Aorta (tissue), 5 donors: ENCODE data around the gene CCDC92B. TPM values are rescaled to one million over a fixed set of nuclear protein-coding genes. Genes with fewer than 3 reads are reported as not detected.

ENCODE experiments used
- ATAC-seq: fragments of 200-7000 bp; cut with Tn5 transposase; one replicate; pipeline ENCODE4 v1.9.1; 2022; ENCODE audit warnings: moderate library complexity; ENCODE audit not compliant: low FRiP score
- DNase-seq, 2 donors: peaks; one replicate each; pipeline ENCODE4 v3.0.0-alpha.2; 2020
- H3K27ac ChIP-seq, 2 donors: one replicate each; pipeline ENCODE4 v1.5.1; 2013; ENCODE audit warnings: low read length in 2 of 2, mild to moderate bottlenecking in 2 of 2, moderate library complexity in 2 of 2, control low read depth in 1 of 2, inconsistent platforms in 1 of 2, low read depth in 1 of 2
- H3K27me3 ChIP-seq, 2 donors: one replicate each; pipeline ENCODE4 v1.6.1; 2013; ENCODE audit warnings: control low read depth in 1 of 2, low read length in 1 of 2, mild to moderate bottlenecking in 1 of 2, moderate library complexity in 1 of 2; ENCODE audit not compliant: insufficient read depth in 2 of 2, control insufficient read depth in 1 of 2
- H3K36me3 ChIP-seq, 2 donors: one replicate each; pipeline ENCODE4 v1.6.1; 2013; ENCODE audit warnings: control low read depth in 1 of 2, low read length in 1 of 2, mild to moderate bottlenecking in 1 of 2; ENCODE audit not compliant: insufficient read depth in 2 of 2, control insufficient read depth in 1 of 2
- H3K4me1 ChIP-seq, 2 donors: one replicate each; pipeline ENCODE4 v1.6.1; 2013; ENCODE audit warnings: low read length in 2 of 2, control low read depth in 1 of 2, mild to moderate bottlenecking in 1 of 2, moderate library complexity in 1 of 2; ENCODE audit not compliant: insufficient read depth in 2 of 2, control insufficient read depth in 1 of 2
- H3K4me3 ChIP-seq, 2 donors: one replicate each; pipeline ENCODE4 v1.5.1; 2013; ENCODE audit warnings: low read length in 2 of 2, control low read depth in 1 of 2, mild to moderate bottlenecking in 1 of 2
- H3K9me3 ChIP-seq: one replicate; pipeline ENCODE4 v1.6.1; 2013; ENCODE audit warnings: mild to moderate bottlenecking, low read length; ENCODE audit not compliant: control insufficient read depth
- WGBS, 2 donors: extraction: QIAGEN DNeasy Blood & Tissue Kit; methylation state at CpG; one replicate each; pipeline ENCODE4 v1.1.7; 2013; 5-methylcytosine and 5-hydroxymethylcytosine counted together
- intact Hi-C, 2 donors: fragments of 100-400 bp; cut with DNase I; formaldehyde crosslinking; loops; one replicate each; pipeline versions ENCODE4 v1.14.2 to v1.15.0; 2022
- polyA plus RNA-seq, 2 donors: library from polyadenylated mRNA; stranded (reverse); fragments of 200-250 nt; gene quantifications; one replicate each; pipeline ENCODE4 v1.2.3, GENCODE V29; 2013
- total RNA-seq, 2 donors: library from RNA; stranded (reverse); fragmentation: NEBNext Ultra II Directional; extraction: Animal tissue kit (Norgen Biotek cat#: 25700); gene quantifications; one replicate each; pipeline ENCODE4 v1.2.1, GENCODE V29; 2021
- donor health status: healthy with polysubstance abuse.
- donor health status: Bipolar disorder and iron deficiency.
- donor health status: DM: no; HTN: no; CAD: no.
- donor health status: DM: no; HTN: no; CAD: no.
- donor health status: DM: yes; HTN: yes; CAD: no.

Gene CCDC92B
- total and polyA plus RNA-seq, 4 donors: 0.18 TPM; not detected in 3

- ATAC-seq (no peak), DNase-seq (no peak)
- Histone ChIP-seq H3K27me3 (no peaks in the 10 kb centered on the region), H3K27ac (no peak overlapping the region), H3K36me3 (no peaks in the 10 kb centered on the region), H3K4me3 (no peak overlapping the region), H3K9me3 (no peaks in the 10 kb centered on the region), H3K4me1 (no peaks in the 10 kb centered on the region)
- 77 to 78% methylated on average over 13 of the region's 13 CpGs for WGBS, 2 donors
- intact Hi-C loops: no loop called here
Observed at GRCh38 chr17:2718150-2718938, 31.1 kb downstream of the CCDC92B start.

- Histone ChIP-seq H3K4me3 (no peak overlapping the region), H3K27ac (no peak overlapping the region), H3K4me1 (no peaks in the 10 kb centered on the region), H3K27me3 (no peaks in the 10 kb centered on the region), H3K36me3 (no peaks in the 10 kb centered on the region), H3K9me3 (no peaks in the 10 kb centered on the region)
- 79 to 85% methylated on average over 5 of the region's 5 CpGs for WGBS, 2 donors
- DNase-seq (no peak), ATAC-seq (no peak)
- intact Hi-C loops: no loop called here
Observed at GRCh38 chr17:2716649-2717048, 32.8 kb downstream of the CCDC92B start.

- ATAC-seq (no peak), DNase-seq (no peak)
- H3K36me3 ChIP-seq: no peaks in the 10 kb centered on the region
- 87 to 88% methylated on average over 9 of the region's 9 CpGs for WGBS, 2 donors
- H3K9me3 ChIP-seq: no peaks in the 10 kb centered on the region
- no peak overlapping the region for H3K4me3 ChIP-seq
- H3K27me3 ChIP-seq: no peaks in the 10 kb centered on the region
- H3K4me1 ChIP-seq: peaks cover 0 to 2% of the 10 kb centered on the region in 2 donors
- intact Hi-C loops: loop anchor here in 1 of 2 donors (5.0 kb wide), 1 partner anchor 202 kb away; the partner anchor contains the start of gene METTL16
- no peak overlapping the region for H3K27ac ChIP-seq
Observed at GRCh38 chr17:2713881-2714280, 35.6 kb downstream of the CCDC92B start.

GRCh38 chr17:2712300-2713043, 37.0 kb downstream of the CCDC92B start:
- Histone ChIP-seq H3K36me3 (no peaks in the 10 kb centered on the region), H3K27ac (no peak overlapping the region), H3K27me3 (no peaks in the 10 kb centered on the region), H3K9me3 (no peaks in the 10 kb centered on the region), H3K4me1 (peaks cover 0 to 2% of the 10 kb centered on the region in 2 donors), H3K4me3 (peak overlapping the region; percentile 11 to 24)
- intact Hi-C loops: loop anchor here in 1 of 2 donors (5.0 kb wide), 1 partner anchor 200 kb away; the partner anchor contains the start of gene METTL16
- 55 to 62% methylated on average over 36 of the region's 36 CpGs for WGBS, 2 donors
- DNase-seq (peak in 1 of 2 donors; percentile 45), ATAC-seq (no peak)

GRCh38 chr17:2711608-2712299, 37.7 kb downstream of the CCDC92B start, which contains the start of gene CLUH:
CLUH (minus strand) TSS chr17:2711764; CDS start chr17:2711661, 103 bp downstream.
- Histone ChIP-seq H3K27ac (no peak within 1 kb of the TSS), H3K27me3 (no peaks in the 10 kb centered on the region), H3K36me3 (no peaks in the 10 kb centered on the region), H3K4me3 (peak within 1 kb of the TSS; percentile 67 to 82), H3K9me3 (no peaks in the 10 kb centered on the region), H3K4me1 (peaks cover 0 to 2% of the 10 kb centered on the region in 2 donors)
- peak; percentile 98 to 99 for DNase-seq
- intact Hi-C loops: loop anchor here in 1 of 2 donors (5.0 kb wide), 1 partner anchor 199 kb away; the partner anchor contains the start of gene METTL16
- WGBS, 2 donors: 1 to 3% methylated on average over 49 to 76 of the region's 76 CpGs
- peak; percentile 95 for ATAC-seq

GRCh38 chr17:2710803-2711607, 38.4 kb downstream of the CCDC92B start:
- H3K36me3 ChIP-seq: no peaks in the 10 kb centered on the region
- DNase-seq (peak in 1 of 2 donors; percentile 52), ATAC-seq (no peak)
- peaks cover 0 to 2% of the 10 kb centered on the region in 2 donors for H3K4me1 ChIP-seq
- intact Hi-C loops: loop anchor here in 1 of 2 donors (5.0 kb wide), 1 partner anchor 199 kb away; the partner anchor contains the start of gene METTL16
- H3K27ac ChIP-seq: no peak overlapping the region
- no peaks in the 10 kb centered on the region for H3K27me3 ChIP-seq
- WGBS, 2 donors: 1% methylated on average over 58 to 82 of the region's 82 CpGs
- peak overlapping the region; percentile 67 to 82 for H3K4me3 ChIP-seq
- H3K9me3 ChIP-seq: no peaks in the 10 kb centered on the region

- H3K9me3 ChIP-seq: no peaks in the 10 kb centered on the region
- ATAC-seq: no peak
- no peaks in the 10 kb centered on the region for H3K36me3 ChIP-seq
- DNase-seq: no peak
- WGBS, 2 donors: 52 to 56% methylated on average over 16 of the region's 16 CpGs
- peaks cover 0 to 2% of the 10 kb centered on the region in 2 donors for H3K4me1 ChIP-seq
- intact Hi-C loops: loop anchor here in 1 of 2 donors (5.0 kb wide), 1 partner anchor 198 kb away; the partner anchor contains the start of gene METTL16
- H3K4me3 ChIP-seq: no peak overlapping the region
- H3K27ac ChIP-seq: no peak overlapping the region
- no peaks in the 10 kb centered on the region for H3K27me3 ChIP-seq
Observed at GRCh38 chr17:2710071-2710802, 39.2 kb downstream of the CCDC92B start.
